H9 (cell line): ENCODE data around the gene CEP192. TPM values are rescaled to one million over a fixed set of nuclear protein-coding genes. Genes with fewer than 3 reads are reported as not detected.

Source experiments
- DNase-seq: peaks from one replicate; pipeline ENCODE4 v3.0.0-alpha.2; 2017
- H2AFZ ChIP-seq: one replicate; pipeline ENCODE4 v1.6.1; 2013; ENCODE audit warnings: mild to moderate bottlenecking, low read length, control low read depth, moderate library complexity
- H2AK5ac ChIP-seq: 2 replicates; pipeline ENCODE4 v1.6.1; 2013; ENCODE audit warnings: low read length, control low read depth, mixed read lengths; ENCODE audit not compliant: insufficient read length
- H2BK120ac ChIP-seq: one replicate; pipeline ENCODE4 v1.6.1; 2013; ENCODE audit warnings: low read depth, mild to moderate bottlenecking, low read length, control low read depth, inconsistent platforms; ENCODE audit not compliant: poor library complexity, severe bottlenecking
- H2BK12ac ChIP-seq: 2 replicates; pipeline ENCODE4 v1.6.1; 2013; ENCODE audit warnings: low read length, control low read depth, mixed read lengths, low read depth; ENCODE audit not compliant: insufficient read length
- H2BK15ac ChIP-seq: 2 replicates; pipeline ENCODE4 v1.6.1; 2013; ENCODE audit warnings: low read depth, low read length, control low read depth
- H2BK20ac ChIP-seq: one replicate; pipeline ENCODE4 v1.6.1; 2013; ENCODE audit warnings: low read depth, mild to moderate bottlenecking, low read length, control low read depth, inconsistent platforms; ENCODE audit not compliant: poor library complexity, severe bottlenecking
- H2BK5ac ChIP-seq: 2 replicates; pipeline ENCODE4 v1.6.1; 2013; ENCODE audit warnings: low read length, control low read depth, mixed read lengths; ENCODE audit not compliant: insufficient read length
- H3K14ac ChIP-seq: 2 replicates; pipeline ENCODE4 v1.6.1; 2013; ENCODE audit warnings: low read length, control low read depth; ENCODE audit not compliant: insufficient read depth
- H3K18ac ChIP-seq: 2 replicates; pipeline ENCODE4 v1.6.1; 2013; ENCODE audit warnings: low read depth, mild to moderate bottlenecking, mixed read lengths, low read length, control low read depth; ENCODE audit not compliant: insufficient read length
- H3K23ac ChIP-seq: 2 replicates; pipeline ENCODE4 v1.6.1; 2013; ENCODE audit warnings: low read length, control low read depth, mixed read lengths, low read depth; ENCODE audit not compliant: insufficient read length
- H3K23me2 ChIP-seq: 2 replicates; pipeline ENCODE4 v1.6.1; 2013; ENCODE audit warnings: low read depth, mild to moderate bottlenecking, mixed read lengths, low read length, control low read depth; ENCODE audit not compliant: insufficient read length, poor library complexity, severe bottlenecking
- H3K27ac ChIP-seq: 2 replicates; pipeline ENCODE4 v1.5.1; 2013; ENCODE audit warnings: low read length, control low read depth, mixed read lengths, low read depth; ENCODE audit not compliant: insufficient read length
- H3K27me3 ChIP-seq: 2 replicates; pipeline ENCODE4 v1.6.1; 2013; ENCODE audit warnings: low read length, control low read depth, inconsistent platforms; ENCODE audit not compliant: insufficient read depth
- H3K4ac ChIP-seq: 2 replicates; pipeline ENCODE4 v1.6.1; 2013; ENCODE audit warnings: low read depth, mild to moderate bottlenecking, control low read depth, inconsistent platforms, low read length, moderate library complexity
- H3K4me1 ChIP-seq: 2 replicates; pipeline ENCODE4 v1.6.1; 2013; ENCODE audit warnings: low read length, control low read depth, inconsistent platforms; ENCODE audit not compliant: insufficient read depth
- H3K4me2 ChIP-seq: 2 replicates; pipeline ENCODE4 v1.6.1; 2013; ENCODE audit warnings: low read length, control low read depth, mixed read lengths; ENCODE audit not compliant: insufficient read length, insufficient read depth
- H3K56ac ChIP-seq: 2 replicates; pipeline ENCODE4 v1.6.1; 2013; ENCODE audit warnings: low read depth, mild to moderate bottlenecking, mixed read lengths, low read length, control low read depth; ENCODE audit not compliant: insufficient read length
- H3K79me1 ChIP-seq: 2 replicates; pipeline ENCODE4 v1.6.1; 2013; ENCODE audit warnings: low read depth, mild to moderate bottlenecking, moderate library complexity, low read length, control low read depth, inconsistent platforms; ENCODE audit not compliant: insufficient read depth, poor library complexity, severe bottlenecking
- H3K79me2 ChIP-seq: 2 replicates; pipeline ENCODE4 v1.6.1; 2013; ENCODE audit warnings: low read length, control low read depth, inconsistent platforms; ENCODE audit not compliant: insufficient read depth
- H3K9ac ChIP-seq: 2 replicates; pipeline ENCODE4 v1.6.1; 2013; ENCODE audit warnings: low read length, control low read depth, mixed read lengths; ENCODE audit not compliant: insufficient read length; ENCODE audit errors: extremely low read depth
- H3K9me3 ChIP-seq: one replicate; pipeline ENCODE4 v1.6.1; 2013; ENCODE audit warnings: low read depth, low read length, inconsistent platforms; ENCODE audit not compliant: control insufficient read depth
- H3T11ph ChIP-seq: one replicate; pipeline ENCODE4 v1.6.1; 2013; ENCODE audit warnings: mild to moderate bottlenecking, low read length, control low read depth, inconsistent platforms
- H4K20me1 ChIP-seq: one replicate; pipeline ENCODE4 v1.6.1; 2013; ENCODE audit not compliant: control insufficient read depth, insufficient read length, insufficient read depth
- H4K5ac ChIP-seq: 2 replicates; pipeline ENCODE4 v1.6.1; 2013; ENCODE audit warnings: low read depth, mild to moderate bottlenecking, mixed read lengths, low read length, control low read depth; ENCODE audit not compliant: insufficient read length
- H4K8ac ChIP-seq: replicated peaks from 2 replicates; pipeline ENCODE4 v1.6.1; 2013; ENCODE audit warnings: low read length, control low read depth, mixed read lengths, low read depth; ENCODE audit not compliant: insufficient read length
- H4K91ac ChIP-seq: 2 replicates; pipeline ENCODE4 v1.6.1; 2013; ENCODE audit warnings: low read depth, mild to moderate bottlenecking, moderate library complexity, mixed read lengths, low read length, control low read depth; ENCODE audit not compliant: insufficient read length
- H3K27ac Mint-ChIP-seq, 3 experiments: 2 replicates in 2 of 3; 3 replicates in 1 of 3; pipeline ENCODE4 v1.8.0; 2020 to 2021; ENCODE audit warnings: mixed read lengths in 3 of 3, mild to moderate bottlenecking in 1 of 3, moderate library complexity in 1 of 3
- H3K27me3 Mint-ChIP-seq: 2 replicates; pipeline ENCODE4 v1.8.0; 2021; ENCODE audit warnings: low read depth, mild to moderate bottlenecking, moderate library complexity, mixed read lengths
- H3K36me3 Mint-ChIP-seq, 3 experiments: 2 replicates in 2 of 3; 3 replicates in 1 of 3; pipeline ENCODE4 v1.8.0; 2020 to 2021; ENCODE audit warnings: low read depth in 3 of 3, mixed read lengths in 3 of 3; ENCODE audit not compliant: insufficient read depth in 1 of 3
- H3K4me1 Mint-ChIP-seq, 2 experiments: 2 replicates each; pipeline ENCODE4 v1.8.0; 2020; ENCODE audit warnings: mixed read lengths in 2 of 2
- H3K4me3 Mint-ChIP-seq, 2 experiments: 2 replicates in 1 of 2; 3 replicates in 1 of 2; pipeline ENCODE4 v1.8.0; 2020 to 2021; ENCODE audit warnings: mild to moderate bottlenecking in 2 of 2, mixed read lengths in 2 of 2, moderate library complexity in 1 of 2
- H3K9me3 Mint-ChIP-seq, 2 experiments: 2 replicates in 1 of 2; 3 replicates in 1 of 2; pipeline ENCODE4 v1.8.0; 2020; ENCODE audit warnings: mild to moderate bottlenecking in 2 of 2, mixed read lengths in 2 of 2, moderate library complexity in 1 of 2
- WGBS: extraction: QIAGEN DNeasy Blood & Tissue Kit; methylation state at CpG from one replicate; pipeline ENCODE4 v1.1.7; 2013; ENCODE audit warnings: missing lambda C conversion rate, low lambda C conversion rate, mixed read lengths; ENCODE audit not compliant: insufficient read length; ENCODE audit errors: extremely low coverage; 5-methylcytosine and 5-hydroxymethylcytosine counted together
- total RNA-seq: library from RNA; stranded (reverse); gene quantifications from 2 replicates; pipeline ENCODE4 v1.2.1, GENCODE V29; 2021
- TF ChIP-seq, protein P1 (sequence below): fragments of 200-600 bp; sonication (generic); conservative IDR thresholded peaks from 3 replicates; pipeline ENCODE4 v1.8.0; 2021; ENCODE audit warnings: antibody characterized with exemption, mild to moderate bottlenecking

The CEP192 gene
- total RNA-seq, 1 experiment from 2014 or later: 23.5 TPM

GRCh38 chr18:13036622-13037320 lies 45.6 kb downstream of the CEP192 start:
- Histone ChIP-seq H4K91ac (no peak overlapping the region), H3K4me2 (no peak overlapping the region), H3K79me2 (no peaks in the 10 kb centered on the region), H3K9me3 (no peaks in the 10 kb centered on the region), H4K8ac (no peak overlapping the region), H3T11ph (no peak overlapping the region), H3K23me2 (no peaks in the 10 kb centered on the region), H2BK20ac (no peak overlapping the region), H3K4me1 (no peaks in the 10 kb centered on the region), H3K79me1 (no peaks in the 10 kb centered on the region), H3K4ac (no peak overlapping the region), H3K27ac (no peak overlapping the region), H3K23ac (no peak overlapping the region), H4K20me1 (no peaks in the 10 kb centered on the region), H2AK5ac (no peak overlapping the region), H3K9ac (no peak overlapping the region), H3K14ac (no peak overlapping the region), H3K56ac (no peak overlapping the region), H4K5ac (no peak overlapping the region), H2AFZ (no peak overlapping the region), H2BK12ac (no peak overlapping the region), H2BK15ac (no peak overlapping the region), H2BK5ac (no peak overlapping the region), H3K27me3 (no peaks in the 10 kb centered on the region), H2BK120ac (no peak overlapping the region), H3K18ac (no peak overlapping the region)
- no peak for DNase-seq
- Mint-ChIP-seq H3K4me3 (no peak overlapping the region), H3K36me3 (peaks cover 6 to 42% (median 15%) of the 10 kb centered on the region in 3 experiments), H3K4me1 (no peaks in the 10 kb centered on the region), H3K27me3 (no peaks in the 10 kb centered on the region; the same call in 1 of the 2 replicates), H3K9me3 (no peaks in the 10 kb centered on the region), H3K27ac (no peak overlapping the region)
- WGBS: no CpG with 5 or more reads among the region's 7 CpGs
- TF ChIP-seq, protein P1, sequence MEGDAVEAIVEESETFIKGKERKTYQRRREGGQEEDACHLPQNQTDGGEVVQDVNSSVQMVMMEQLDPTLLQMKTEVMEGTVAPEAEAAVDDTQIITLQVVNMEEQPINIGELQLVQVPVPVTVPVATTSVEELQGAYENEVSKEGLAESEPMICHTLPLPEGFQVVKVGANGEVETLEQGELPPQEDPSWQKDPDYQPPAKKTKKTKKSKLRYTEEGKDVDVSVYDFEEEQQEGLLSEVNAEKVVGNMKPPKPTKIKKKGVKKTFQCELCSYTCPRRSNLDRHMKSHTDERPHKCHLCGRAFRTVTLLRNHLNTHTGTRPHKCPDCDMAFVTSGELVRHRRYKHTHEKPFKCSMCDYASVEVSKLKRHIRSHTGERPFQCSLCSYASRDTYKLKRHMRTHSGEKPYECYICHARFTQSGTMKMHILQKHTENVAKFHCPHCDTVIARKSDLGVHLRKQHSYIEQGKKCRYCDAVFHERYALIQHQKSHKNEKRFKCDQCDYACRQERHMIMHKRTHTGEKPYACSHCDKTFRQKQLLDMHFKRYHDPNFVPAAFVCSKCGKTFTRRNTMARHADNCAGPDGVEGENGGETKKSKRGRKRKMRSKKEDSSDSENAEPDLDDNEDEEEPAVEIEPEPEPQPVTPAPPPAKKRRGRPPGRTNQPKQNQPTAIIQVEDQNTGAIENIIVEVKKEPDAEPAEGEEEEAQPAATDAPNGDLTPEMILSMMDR: no peak
